ENCODE data around the gene DNM2. TPM values are rescaled to one million over a fixed set of nuclear protein-coding genes. Genes with fewer than 3 reads are reported as not detected.

The DNM2 gene
- total and polyA plus RNA-seq, 10 of the 15 experiments (the other 5 are each of a cell fraction or from before 2014, with no cell fraction given): 1.2 to 146 (median 68.9) TPM

DNA sequence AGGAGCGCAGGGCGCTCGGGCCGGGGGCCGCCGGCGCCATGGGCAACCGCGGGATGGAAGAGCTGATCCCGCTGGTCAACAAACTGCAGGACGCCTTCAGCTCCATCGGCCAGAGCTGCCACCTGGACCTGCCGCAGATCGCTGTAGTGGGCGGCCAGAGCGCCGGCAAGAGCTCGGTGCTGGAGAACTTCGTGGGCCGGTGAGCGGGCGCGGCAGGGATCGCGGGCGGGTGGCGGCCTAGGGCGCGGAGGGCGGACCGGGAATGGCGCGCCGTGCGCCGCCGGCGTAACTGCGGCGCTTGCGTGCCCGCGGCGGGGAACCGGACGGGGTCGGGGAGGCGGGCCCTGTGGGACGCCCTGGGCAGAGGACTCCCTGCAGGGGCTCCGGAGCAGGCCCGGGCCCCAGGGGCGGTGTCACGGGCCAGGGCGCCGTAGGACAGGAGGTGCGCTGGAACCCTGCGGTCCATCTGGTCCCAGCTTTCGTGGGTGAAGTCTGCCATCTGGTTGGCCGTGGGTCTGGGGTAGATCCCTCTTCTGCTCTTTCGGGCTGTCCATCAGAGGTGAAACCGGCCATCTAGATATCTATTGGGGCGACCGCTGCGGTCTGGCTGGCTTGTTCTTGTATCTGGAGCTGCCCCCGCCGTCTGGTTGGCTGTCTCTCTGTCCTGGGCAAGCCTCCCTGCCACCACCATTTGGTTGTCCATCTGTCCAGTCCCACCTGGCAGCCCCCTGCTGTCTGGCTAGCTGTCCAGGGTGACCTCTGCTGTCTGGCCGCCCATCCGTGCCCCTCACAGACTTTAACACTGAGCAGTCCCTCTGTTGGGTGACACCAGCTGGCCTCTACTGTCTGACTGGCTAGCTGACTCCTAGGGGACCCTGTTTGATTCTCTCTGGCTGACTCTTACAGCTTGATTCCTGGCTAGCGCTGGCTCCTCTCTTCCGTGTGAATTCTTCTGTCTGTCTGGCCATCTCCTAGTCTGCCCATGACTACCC, 622 bp downstream of the DNM2 start (continued):
- TF ChIP-seq, protein P1, sequence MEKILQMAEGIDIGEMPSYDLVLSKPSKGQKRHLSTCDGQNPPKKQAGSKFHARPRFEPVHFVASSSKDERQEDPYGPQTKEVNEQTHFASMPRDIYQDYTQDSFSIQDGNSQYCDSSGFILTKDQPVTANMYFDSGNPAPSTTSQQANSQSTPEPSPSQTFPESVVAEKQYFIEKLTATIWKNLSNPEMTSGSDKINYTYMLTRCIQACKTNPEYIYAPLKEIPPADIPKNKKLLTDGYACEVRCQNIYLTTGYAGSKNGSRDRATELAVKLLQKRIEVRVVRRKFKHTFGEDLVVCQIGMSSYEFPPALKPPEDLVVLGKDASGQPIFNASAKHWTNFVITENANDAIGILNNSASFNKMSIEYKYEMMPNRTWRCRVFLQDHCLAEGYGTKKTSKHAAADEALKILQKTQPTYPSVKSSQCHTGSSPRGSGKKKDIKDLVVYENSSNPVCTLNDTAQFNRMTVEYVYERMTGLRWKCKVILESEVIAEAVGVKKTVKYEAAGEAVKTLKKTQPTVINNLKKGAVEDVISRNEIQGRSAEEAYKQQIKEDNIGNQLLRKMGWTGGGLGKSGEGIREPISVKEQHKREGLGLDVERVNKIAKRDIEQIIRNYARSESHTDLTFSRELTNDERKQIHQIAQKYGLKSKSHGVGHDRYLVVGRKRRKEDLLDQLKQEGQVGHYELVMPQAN (conservative IDR thresholded peaks at IDR 0.05): peak; percentile 97
- peak; percentile 91; the same call in 1 of the 2 replicates for TF ChIP-seq RB1 (IDR thresholded peaks at IDR 0.05; ENCODE audit: borderline replicate concordance)
- no peak for TF ChIP-seq CREM (IDR thresholded peaks at IDR 0.05; ENCODE audit: low read depth)
- TF ChIP-seq HCFC1 (IDR thresholded peaks at IDR 0.05; ENCODE audit: low read length): no peak
- no peak for TF ChIP-seq CHD2 (IDR thresholded peaks at IDR 0.05; ENCODE audit: borderline replicate concordance, low read depth, low read length)
- 0 out of 2 replicates have a peak, but pooled peaks have one; percentile 39 for TF ChIP-seq YY1 (IDR thresholded peaks at IDR 0.05; ENCODE audit: low read depth, low read length)
- TF ChIP-seq EGR1 (IDR thresholded peaks at IDR 0.05; ENCODE audit: borderline replicate concordance in 1 of 2, low read depth in 2 of 2, low read length in 2 of 2): peak in 1 of 2 experiments; percentile 63; a peak in 1 of 3 replicates
- TF ChIP-seq MYC (IDR thresholded peaks at IDR 0.05; ENCODE audit: insufficient read depth, insufficient read length, insufficient replicate concordance, low read length, severe bottlenecking): no peak
- TF ChIP-seq, protein P2, sequence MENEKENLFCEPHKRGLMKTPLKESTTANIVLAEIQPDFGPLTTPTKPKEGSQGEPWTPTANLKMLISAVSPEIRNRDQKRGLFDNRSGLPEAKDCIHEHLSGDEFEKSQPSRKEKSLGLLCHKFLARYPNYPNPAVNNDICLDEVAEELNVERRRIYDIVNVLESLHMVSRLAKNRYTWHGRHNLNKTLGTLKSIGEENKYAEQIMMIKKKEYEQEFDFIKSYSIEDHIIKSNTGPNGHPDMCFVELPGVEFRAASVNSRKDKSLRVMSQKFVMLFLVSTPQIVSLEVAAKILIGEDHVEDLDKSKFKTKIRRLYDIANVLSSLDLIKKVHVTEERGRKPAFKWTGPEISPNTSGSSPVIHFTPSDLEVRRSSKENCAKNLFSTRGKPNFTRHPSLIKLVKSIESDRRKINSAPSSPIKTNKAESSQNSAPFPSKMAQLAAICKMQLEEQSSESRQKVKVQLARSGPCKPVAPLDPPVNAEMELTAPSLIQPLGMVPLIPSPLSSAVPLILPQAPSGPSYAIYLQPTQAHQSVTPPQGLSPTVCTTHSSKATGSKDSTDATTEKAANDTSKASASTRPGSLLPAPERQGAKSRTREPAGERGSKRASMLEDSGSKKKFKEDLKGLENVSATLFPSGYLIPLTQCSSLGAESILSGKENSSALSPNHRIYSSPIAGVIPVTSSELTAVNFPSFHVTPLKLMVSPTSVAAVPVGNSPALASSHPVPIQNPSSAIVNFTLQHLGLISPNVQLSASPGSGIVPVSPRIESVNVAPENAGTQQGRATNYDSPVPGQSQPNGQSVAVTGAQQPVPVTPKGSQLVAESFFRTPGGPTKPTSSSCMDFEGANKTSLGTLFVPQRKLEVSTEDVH (IDR thresholded peaks at IDR 0.05; ENCODE audit: low read depth, partially characterized antibody): no peak
- TF ChIP-seq LARP7 (IDR thresholded peaks at IDR 0.05): peak; percentile 99
- no peak for TF ChIP-seq SREBF2 (IDR thresholded peaks at IDR 0.05; ENCODE audit: low read length)
- 0 out of 2 replicates have a peak, but pooled peaks have one; percentile 10 for TF ChIP-seq MXI1 (IDR thresholded peaks at IDR 0.05; ENCODE audit: low read depth, low read length)
- TF ChIP-seq PAX8 (IDR thresholded peaks at IDR 0.05): no peak
- TF ChIP-seq EP300 (IDR thresholded peaks at IDR 0.05; ENCODE audit: borderline replicate concordance in 1 of 2, control insufficient read depth in 1 of 2, low read depth in 2 of 2, low read length in 2 of 2): no peak
- TF ChIP-seq PAX5 (IDR thresholded peaks at IDR 0.05; ENCODE audit: borderline replicate concordance, low read depth, low read length): no peak
- no peak for TF ChIP-seq CHD4 (IDR thresholded peaks at IDR 0.05)
- TF ChIP-seq, protein P3, sequence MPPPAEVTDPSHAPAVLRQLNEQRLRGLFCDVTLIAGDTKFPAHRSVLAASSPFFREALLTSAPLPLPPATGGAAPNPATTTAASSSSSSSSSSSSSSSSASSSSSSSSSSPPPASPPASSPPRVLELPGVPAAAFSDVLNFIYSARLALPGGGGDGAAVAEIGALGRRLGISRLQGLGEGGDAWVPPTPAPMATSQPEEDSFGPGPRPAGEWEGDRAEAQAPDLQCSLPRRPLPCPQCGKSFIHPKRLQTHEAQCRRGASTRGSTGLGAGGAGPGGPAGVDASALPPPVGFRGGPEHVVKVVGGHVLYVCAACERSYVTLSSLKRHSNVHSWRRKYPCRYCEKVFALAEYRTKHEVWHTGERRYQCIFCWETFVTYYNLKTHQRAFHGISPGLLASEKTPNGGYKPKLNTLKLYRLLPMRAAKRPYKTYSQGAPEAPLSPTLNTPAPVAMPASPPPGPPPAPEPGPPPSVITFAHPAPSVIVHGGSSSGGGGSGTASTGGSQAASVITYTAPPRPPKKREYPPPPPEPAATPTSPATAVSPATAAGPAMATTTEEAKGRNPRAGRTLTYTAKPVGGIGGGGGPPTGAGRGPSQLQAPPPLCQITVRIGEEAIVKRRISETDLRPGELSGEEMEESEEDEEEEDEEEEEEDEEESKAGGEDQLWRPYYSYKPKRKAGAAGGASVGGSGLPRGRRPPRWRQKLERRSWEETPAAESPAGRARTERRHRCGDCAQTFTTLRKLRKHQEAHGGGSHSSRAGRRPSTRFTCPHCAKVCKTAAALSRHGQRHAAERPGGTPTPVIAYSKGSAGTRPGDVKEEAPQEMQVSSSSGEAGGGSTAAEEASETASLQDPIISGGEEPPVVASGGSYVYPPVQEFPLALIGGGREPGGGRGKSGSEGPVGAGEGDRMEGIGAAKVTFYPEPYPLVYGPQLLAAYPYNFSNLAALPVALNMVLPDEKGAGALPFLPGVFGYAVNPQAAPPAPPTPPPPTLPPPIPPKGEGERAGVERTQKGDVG (CRISPR knock-in tag; IDR thresholded peaks at IDR 0.05): no peak
- TF ChIP-seq GATAD2B (conservative IDR thresholded peaks at IDR 0.05; ENCODE audit: low read depth): peak; percentile 97; the same call in 1 of the 2 replicates
- no peak for TF ChIP-seq MTA3 (IDR thresholded peaks at IDR 0.05; ENCODE audit: borderline replicate concordance, low read length)
- 0 out of 2 replicates have a peak, but pooled peaks have one; percentile 14 for TF ChIP-seq BACH1 (IDR thresholded peaks at IDR 0.05; ENCODE audit: borderline replicate concordance)
